NCI-H2171 (cell line): ENCODE measurements around the gene PHETA2.
"Not testable (repeated sequence)": the region's sequence is repeated elsewhere in the genome, so short reads cannot be mapped to it uniquely, and the experiment has no call there.

Experiments used
- DNase-seq: peaks from one replicate; lab custom pipeline; 2025; lab: John Stamatoyannopoulos, UW

Gene PHETA2

GRCh38 chr22:42069801-42070516 is 4.1 kb upstream of the PHETA2 start:
- no peak for DNase-seq

- peak; percentile 98 for DNase-seq
Observed at GRCh38 chr22:42070517-42071422, 3.3 kb upstream of the PHETA2 start, which contains the start of gene NAGA. TSS of gene NAGA (minus strand) at chr22:42070812. CDS start at chr22:42070297, 515 bp downstream.

- DNase-seq, result not testable (repeated sequence)
Observed at GRCh38 chr22:42071508-42071907, 2.5 kb upstream of the PHETA2 start.

GRCh38 chr22:42072606-42073330 is 1.3 kb upstream of the PHETA2 start:
- no peak for DNase-seq

GRCh38 chr22:42073621-42074041 is 417 bp upstream of the PHETA2 start:
- DNase-seq, result no peak

GRCh38 chr22:42074846-42075676 is 1.0 kb downstream of the PHETA2 start:
- no peak for DNase-seq

- DNase-seq, result no peak
Observed at GRCh38 chr22:42076764-42077485, 2.9 kb downstream of the PHETA2 start.

GRCh38 chr22:42077486-42078125 is 3.6 kb downstream of the PHETA2 start:
- no peak for DNase-seq

- no peak for DNase-seq
Observed at GRCh38 chr22:42078469-42079318, 4.6 kb downstream of the PHETA2 start.

GRCh38 chr22:42079319-42080251 is 5.5 kb downstream of the PHETA2 start, which contains the start of gene SMDT1:
TSS of gene SMDT1 (plus strand) at chr22:42079700. CDS start at chr22:42079769, 69 bp downstream.
- DNase-seq, result peak; percentile 98

- DNase-seq, result peak; percentile 31
Observed at GRCh38 chr22:42080287-42080686, 6.2 kb downstream of the PHETA2 start.

- no peak for DNase-seq
Observed at GRCh38 chr22:42083119-42083518, 9.1 kb downstream of the PHETA2 start.

- no peak for DNase-seq
Observed at GRCh38 chr22:42084874-42085273, 10.8 kb downstream of the PHETA2 start.

GRCh38 chr22:42086051-42086450 is 12.0 kb downstream of the PHETA2 start:
- DNase-seq, result no peak

- DNase-seq, result peak; percentile 99
Observed at GRCh38 chr22:42090596-42091454, 16.8 kb downstream of the PHETA2 start, which contains the start of gene NDUFA6. TSS of gene NDUFA6 (minus strand) at chr22:42090772. CDS start at chr22:42090744, 28 bp downstream.

- DNase-seq, result no peak
Observed at GRCh38 chr22:42091455-42091782, 17.4 kb downstream of the PHETA2 start.

- DNase-seq, result no peak
Observed at GRCh38 chr22:42101199-42101598, 27.2 kb downstream of the PHETA2 start.
